Chondrocyte (in vitro differentiated cells): ENCODE results near the gene ANO1. TPM values are rescaled to one million over a fixed set of nuclear protein-coding genes. Genes with fewer than 3 reads are reported as not detected.

Source experiments
- DNase-seq: peaks from one replicate; pipeline ENCODE4 v3.0.0; 2021; ENCODE audit warnings: mixed read lengths, low spot score
- H3K27ac Mint-ChIP-seq: one replicate; pipeline ENCODE4 v1.8.0; 2021; ENCODE audit warnings: mild to moderate bottlenecking, moderate library complexity, mixed read lengths; ENCODE audit not compliant: unreplicated experiment
- H3K27me3 Mint-ChIP-seq: 2 replicates; pipeline ENCODE4 v1.8.0; 2021; ENCODE audit warnings: low read depth, mixed read lengths
- H3K36me3 Mint-ChIP-seq: 2 replicates; pipeline ENCODE4 v1.8.0; 2021; ENCODE audit warnings: low read depth, mixed read lengths
- H3K4me1 Mint-ChIP-seq: 2 replicates; pipeline ENCODE4 v1.8.0; 2021; ENCODE audit warnings: low read depth, mild to moderate bottlenecking, mixed read lengths
- H3K4me3 Mint-ChIP-seq: one replicate; pipeline ENCODE4 v1.8.0; 2021; ENCODE audit warnings: mild to moderate bottlenecking, moderate library complexity, mixed read lengths; ENCODE audit not compliant: unreplicated experiment
- H3K9me3 Mint-ChIP-seq: 2 replicates; pipeline ENCODE4 v1.8.0; 2021; ENCODE audit warnings: low read depth, mixed read lengths
- CTCF ChIP-seq: fragments of 200-600 bp; sonication (generic); IDR thresholded peaks from 2 replicates; pipeline ENCODE4 v1.5.0; 2021; ENCODE audit warnings: antibody characterized with exemption, mild to moderate bottlenecking, moderate library complexity
- total RNA-seq: library from RNA; stranded (reverse); gene quantifications from 3 replicates; pipeline ENCODE4 v1.2.1, GENCODE V29; 2021

The ANO1 gene
- total RNA-seq, 1 donor from 2014 or later = 1.5 TPM

GRCh38 chr11:70138403-70138802, 60.3 kb downstream of the ANO1 start:
- Mint-ChIP-seq H3K27ac (no peak overlapping the region), H3K36me3 (no peaks in the 10 kb centered on the region), H3K9me3 (no peaks in the 10 kb centered on the region), H3K4me3 (no peak overlapping the region), H3K4me1 (peaks cover 21% of the 10 kb centered on the region), H3K27me3 (peaks cover 8% of the 10 kb centered on the region)
- no peak for TF ChIP-seq CTCF
- no peak for DNase-seq

GRCh38 chr11:70139785-70140410, 61.8 kb downstream of the ANO1 start:
- H3K27me3 Mint-ChIP-seq = peaks cover 8% of the 10 kb centered on the region

GRCh38 chr11:70140711-70141485, 62.8 kb downstream of the ANO1 start:
- H3K27me3 Mint-ChIP-seq = peaks cover 8% of the 10 kb centered on the region
- no peaks in the 10 kb centered on the region for H3K36me3 Mint-ChIP-seq
- no peak for TF ChIP-seq CTCF
- H3K4me1 Mint-ChIP-seq = peaks cover 17% of the 10 kb centered on the region
- DNase-seq = no peak
- H3K27ac Mint-ChIP-seq = no peak overlapping the region
- H3K4me3 Mint-ChIP-seq = no peak overlapping the region
- no peaks in the 10 kb centered on the region for H3K9me3 Mint-ChIP-seq

More at GRCh38 chr11:70139785-70140410, 61.8 kb downstream of the ANO1 start:
- H3K36me3 Mint-ChIP-seq = no peaks in the 10 kb centered on the region
- no peak for TF ChIP-seq CTCF
- H3K9me3 Mint-ChIP-seq = no peaks in the 10 kb centered on the region
- DNase-seq = no peak
- no peak overlapping the region for H3K4me3 Mint-ChIP-seq
- H3K27ac Mint-ChIP-seq = no peak overlapping the region
- H3K4me1 Mint-ChIP-seq = peaks cover 21% of the 10 kb centered on the region

- H3K4me3 Mint-ChIP-seq = peak overlapping the region; percentile 15
- no peak overlapping the region for H3K27ac Mint-ChIP-seq
- TF ChIP-seq CTCF = no peak
- no peak for DNase-seq
- H3K36me3 Mint-ChIP-seq = no peaks in the 10 kb centered on the region
- H3K4me1 Mint-ChIP-seq = peaks cover 17% of the 10 kb centered on the region
- no peaks in the 10 kb centered on the region for H3K9me3 Mint-ChIP-seq
- peaks cover 12% of the 10 kb centered on the region for H3K27me3 Mint-ChIP-seq
These were observed 63.5 kb downstream of the ANO1 start for GRCh38 chr11:70141486-70142220.

- peaks cover 16% of the 10 kb centered on the region for H3K27me3 Mint-ChIP-seq
- peaks cover 17% of the 10 kb centered on the region for H3K4me1 Mint-ChIP-seq
- H3K36me3 Mint-ChIP-seq = no peaks in the 10 kb centered on the region
- H3K9me3 Mint-ChIP-seq = no peaks in the 10 kb centered on the region
- no peak overlapping the region for H3K27ac Mint-ChIP-seq
- no peak for DNase-seq
- H3K4me3 Mint-ChIP-seq = peak overlapping the region; percentile 15
- no peak for TF ChIP-seq CTCF
These were observed 64.2 kb downstream of the ANO1 start for GRCh38 chr11:70142221-70142875.
